ENCODE measurements around the gene PPP2R1B. TPM values are rescaled to one million over a fixed set of nuclear protein-coding genes. Genes with fewer than 3 reads are reported as not detected.

Gene PPP2R1B
- total RNA-seq, 1 experiment from 2014 or later = 105 TPM

DNA sequence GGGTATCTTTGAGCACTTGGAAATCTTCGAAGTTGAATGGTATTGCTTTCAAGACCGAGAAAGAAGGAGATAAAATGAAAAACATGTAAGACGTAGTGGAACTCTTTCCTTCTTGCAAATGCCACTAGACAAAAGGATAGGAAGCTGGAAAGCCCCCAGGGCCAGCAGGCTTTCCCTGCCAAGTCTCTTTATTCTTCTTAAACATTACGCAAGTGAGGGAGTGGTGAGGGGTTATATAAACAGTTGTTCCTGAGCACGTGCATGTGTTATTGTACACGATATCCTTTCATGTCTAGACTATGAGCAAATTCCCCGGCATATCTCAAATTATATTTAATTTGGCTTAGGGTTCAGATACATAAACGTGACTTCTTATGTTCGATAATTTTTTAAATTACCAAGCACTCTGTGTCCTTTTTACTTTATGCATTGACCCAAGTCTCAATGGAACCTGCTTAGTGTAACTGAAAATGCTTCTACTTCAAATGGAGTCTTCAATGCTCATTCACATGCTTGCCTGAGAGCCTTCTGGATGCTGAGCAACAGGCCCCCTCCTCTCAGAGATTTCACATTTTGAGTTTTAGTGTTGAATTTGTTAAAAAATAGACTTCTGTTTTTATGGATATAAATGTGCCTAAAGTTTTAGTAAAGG is 59.0 kb downstream of the PPP2R1B start:
- no peak overlapping the region for H2AFZ ChIP-seq (ENCODE audit: low read length)
- H3K4me1 ChIP-seq (ENCODE audit: insufficient read depth, low read length) = no peaks in the 10 kb centered on the region
- H2BK20ac ChIP-seq (ENCODE audit: low read depth, low read length, poor library complexity, severe bottlenecking) = no peak overlapping the region
- no peak overlapping the region for H4K91ac ChIP-seq (ENCODE audit: insufficient read length, low read depth, low read length)
- H3K79me1 ChIP-seq (ENCODE audit: insufficient read depth, low read depth, low read length, poor library complexity, severe bottlenecking) = no peaks in the 10 kb centered on the region
- H3K9ac ChIP-seq (ENCODE audit: extremely low read depth, insufficient read length, low read length) = no peak overlapping the region
- no peaks in the 10 kb centered on the region for H3K9me3 Mint-ChIP-seq
- H3K9me3 ChIP-seq (ENCODE audit: control insufficient read depth, low read depth, low read length) = no peaks in the 10 kb centered on the region
- no peaks in the 10 kb centered on the region for H3K27me3 ChIP-seq (ENCODE audit: insufficient read depth, low read length)
- no peak overlapping the region for H4K5ac ChIP-seq (ENCODE audit: insufficient read length, low read depth, low read length)
- peak overlapping the region in 1 of 3 experiments; percentile 11; a peak in 1 of 7 replicates for H3K27ac Mint-ChIP-seq
- H3K56ac ChIP-seq (ENCODE audit: insufficient read length, low read depth, low read length) = no peak overlapping the region
- no peak overlapping the region for H3K4me3 Mint-ChIP-seq
- no peak overlapping the region for H2BK120ac ChIP-seq (ENCODE audit: low read depth, low read length, poor library complexity, severe bottlenecking)
- H4K20me1 ChIP-seq (ENCODE audit: control insufficient read depth, insufficient read depth, insufficient read length) = no peaks in the 10 kb centered on the region
- no peak overlapping the region for H4K8ac ChIP-seq (replicated peaks; ENCODE audit: insufficient read length, low read depth, low read length)
- TF ChIP-seq, protein P1, sequence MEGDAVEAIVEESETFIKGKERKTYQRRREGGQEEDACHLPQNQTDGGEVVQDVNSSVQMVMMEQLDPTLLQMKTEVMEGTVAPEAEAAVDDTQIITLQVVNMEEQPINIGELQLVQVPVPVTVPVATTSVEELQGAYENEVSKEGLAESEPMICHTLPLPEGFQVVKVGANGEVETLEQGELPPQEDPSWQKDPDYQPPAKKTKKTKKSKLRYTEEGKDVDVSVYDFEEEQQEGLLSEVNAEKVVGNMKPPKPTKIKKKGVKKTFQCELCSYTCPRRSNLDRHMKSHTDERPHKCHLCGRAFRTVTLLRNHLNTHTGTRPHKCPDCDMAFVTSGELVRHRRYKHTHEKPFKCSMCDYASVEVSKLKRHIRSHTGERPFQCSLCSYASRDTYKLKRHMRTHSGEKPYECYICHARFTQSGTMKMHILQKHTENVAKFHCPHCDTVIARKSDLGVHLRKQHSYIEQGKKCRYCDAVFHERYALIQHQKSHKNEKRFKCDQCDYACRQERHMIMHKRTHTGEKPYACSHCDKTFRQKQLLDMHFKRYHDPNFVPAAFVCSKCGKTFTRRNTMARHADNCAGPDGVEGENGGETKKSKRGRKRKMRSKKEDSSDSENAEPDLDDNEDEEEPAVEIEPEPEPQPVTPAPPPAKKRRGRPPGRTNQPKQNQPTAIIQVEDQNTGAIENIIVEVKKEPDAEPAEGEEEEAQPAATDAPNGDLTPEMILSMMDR (conservative IDR thresholded peaks at IDR 0.05) = no peak
- H3K27me3 Mint-ChIP-seq (ENCODE audit: low read depth) = no peaks in the 10 kb centered on the region
- H3K23ac ChIP-seq (ENCODE audit: insufficient read length, low read depth, low read length) = no peak overlapping the region
- WGBS (ENCODE audit: extremely low coverage, insufficient read length, low lambda C conversion rate) = no CpG with 5 or more reads among the region's 9 CpGs
- H3T11ph ChIP-seq (ENCODE audit: low read length) = no peak overlapping the region
- no peak overlapping the region for H3K4ac ChIP-seq (ENCODE audit: low read depth, low read length)
- no peaks in the 10 kb centered on the region for H3K4me1 Mint-ChIP-seq
- H3K23me2 ChIP-seq (ENCODE audit: insufficient read length, low read depth, low read length, poor library complexity, severe bottlenecking) = no peaks in the 10 kb centered on the region
- H3K36me3 Mint-ChIP-seq (ENCODE audit: insufficient read depth in 1 of 3, low read depth in 3 of 3) = peaks cover 2 to 10% (median 10%) of the 10 kb centered on the region in 3 experiments; a peak in 5 of 7 replicates
- H2BK12ac ChIP-seq (ENCODE audit: insufficient read length, low read depth, low read length) = no peak overlapping the region
- no peak overlapping the region for H2BK15ac ChIP-seq (ENCODE audit: low read depth, low read length)
- DNase-seq = no peak
- no peak overlapping the region for H3K4me2 ChIP-seq (ENCODE audit: insufficient read depth, insufficient read length, low read length)
- no peak overlapping the region for H2BK5ac ChIP-seq (ENCODE audit: insufficient read length, low read length)
- no peaks in the 10 kb centered on the region for H3K79me2 ChIP-seq (ENCODE audit: insufficient read depth, low read length)
- no peak overlapping the region for H3K18ac ChIP-seq (ENCODE audit: insufficient read length, low read depth, low read length)
- H3K14ac ChIP-seq (ENCODE audit: insufficient read depth, low read length) = no peak overlapping the region
- H3K27ac ChIP-seq (ENCODE audit: insufficient read length, low read depth, low read length) = no peak overlapping the region
- H2AK5ac ChIP-seq (ENCODE audit: insufficient read length, low read length) = no peak overlapping the region
